Measurements from ENCODE around the gene ST7.

ST7 gene

GRCh38 chr7:117176206-117176605 lies 222.9 kb downstream of the ST7 start:
- in situ Hi-C loops (cut with MboI; ENCODE audit: low sequenced_read_pairs): no loop called here

GRCh38 chr7:117178600-117178999 lies 225.3 kb downstream of the ST7 start:
- in situ Hi-C loops (cut with MboI; ENCODE audit: low sequenced_read_pairs): no loop called here

- in situ Hi-C loops (cut with MboI; ENCODE audit: low sequenced_read_pairs): no loop called here
These were observed 226.4 kb downstream of the ST7 start for GRCh38 chr7:117179701-117180100.

- in situ Hi-C loops (cut with MboI; ENCODE audit: low sequenced_read_pairs): no loop called here
These were observed 230.4 kb downstream of the ST7 start for GRCh38 chr7:117183729-117184128.

GRCh38 chr7:117184367-117184766 lies 231.1 kb downstream of the ST7 start:
- in situ Hi-C loops (cut with MboI; ENCODE audit: low sequenced_read_pairs): no loop called here

- in situ Hi-C loops (cut with MboI; ENCODE audit: low sequenced_read_pairs): no loop called here
These were observed 231.8 kb downstream of the ST7 start for GRCh38 chr7:117185124-117185523.

- in situ Hi-C loops (cut with MboI; ENCODE audit: low sequenced_read_pairs): no loop called here
These were observed 233.1 kb downstream of the ST7 start for GRCh38 chr7:117186218-117187010.

GRCh38 chr7:117188376-117188775 lies 235.1 kb downstream of the ST7 start:
- in situ Hi-C loops (cut with MboI; ENCODE audit: low sequenced_read_pairs): no loop called here

GRCh38 chr7:117188949-117189592 lies 235.8 kb downstream of the ST7 start:
- in situ Hi-C loops (cut with MboI; ENCODE audit: low sequenced_read_pairs): no loop called here

- in situ Hi-C loops (cut with MboI; ENCODE audit: low sequenced_read_pairs): no loop called here
These were observed 236.8 kb downstream of the ST7 start for GRCh38 chr7:117190104-117190503.

GRCh38 chr7:117190746-117191435 lies 237.6 kb downstream of the ST7 start:
- in situ Hi-C loops (cut with MboI; ENCODE audit: low sequenced_read_pairs): no loop called here

GRCh38 chr7:117192108-117192507 lies 238.8 kb downstream of the ST7 start:
- in situ Hi-C loops (cut with MboI; ENCODE audit: low sequenced_read_pairs): no loop called here

- in situ Hi-C loops (cut with MboI; ENCODE audit: low sequenced_read_pairs): no loop called here
These were observed 240.3 kb downstream of the ST7 start for GRCh38 chr7:117193564-117193963.

- in situ Hi-C loops (cut with MboI; ENCODE audit: low sequenced_read_pairs): no loop called here
These were observed 241.1 kb downstream of the ST7 start for GRCh38 chr7:117194445-117194844.

- in situ Hi-C loops (cut with MboI; ENCODE audit: low sequenced_read_pairs): no loop called here
These were observed 242.2 kb downstream of the ST7 start for GRCh38 chr7:117195361-117196029.

- in situ Hi-C loops (cut with MboI; ENCODE audit: low sequenced_read_pairs): no loop called here
These were observed 246.8 kb downstream of the ST7 start for GRCh38 chr7:117200132-117200531.

GRCh38 chr7:117200786-117201458 lies 247.6 kb downstream of the ST7 start:
- in situ Hi-C loops (cut with MboI; ENCODE audit: low sequenced_read_pairs): no loop called here

GRCh38 chr7:117202511-117202910 lies 249.2 kb downstream of the ST7 start:
- in situ Hi-C loops (cut with MboI; ENCODE audit: low sequenced_read_pairs): no loop called here

GRCh38 chr7:117203205-117203604 lies 249.9 kb downstream of the ST7 start:
- in situ Hi-C loops (cut with MboI; ENCODE audit: low sequenced_read_pairs): no loop called here

GRCh38 chr7:117205873-117206272 lies 252.6 kb downstream of the ST7 start:
- in situ Hi-C loops (cut with MboI; ENCODE audit: low sequenced_read_pairs): no loop called here

- in situ Hi-C loops (cut with MboI; ENCODE audit: low sequenced_read_pairs): no loop called here
These were observed 255.0 kb downstream of the ST7 start for GRCh38 chr7:117208257-117208656.
